ENCODE data around the gene CCDC198. TPM values are rescaled to one million over a fixed set of nuclear protein-coding genes. Genes with fewer than 3 reads are reported as not detected.

CCDC198 gene
- total and polyA plus RNA-seq, 2 donors (not counting 1 experiment from before 2014, with no cell fraction given), result not detected

DNA sequence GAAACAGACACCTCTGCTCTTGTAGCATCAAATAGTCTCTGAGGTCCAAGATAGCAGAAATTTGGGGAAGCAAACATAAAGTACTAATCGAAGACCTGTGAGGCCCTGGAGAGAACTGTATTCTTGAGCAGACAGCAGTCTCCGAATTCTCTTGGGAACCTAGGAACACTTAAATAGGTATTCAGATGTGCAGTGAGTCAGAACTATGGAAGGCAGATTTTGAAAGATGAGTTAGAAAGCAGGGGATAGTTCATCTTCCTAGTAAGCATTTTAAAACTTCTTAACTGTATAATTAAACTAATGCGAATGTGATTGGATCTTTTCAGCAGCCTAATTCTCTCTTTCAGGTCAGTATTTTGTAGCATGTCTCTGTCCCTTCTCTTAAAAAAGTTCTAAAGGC is 72.7 kb downstream of the CCDC198 start:
- Mint-ChIP-seq H3K9me3 (ENCODE audit: insufficient read depth) (no peaks in the 10 kb centered on the region), H3K4me3 (no peak overlapping the region), H3K27ac (no peak overlapping the region), H3K4me1 (no peaks in the 10 kb centered on the region), H3K27me3 (peaks cover 4% of the 10 kb centered on the region)
- intact Hi-C loops (cut with micrococcal nuclease), result no loop called here
- H4K20me1 ChIP-seq (ENCODE audit: control insufficient read depth, insufficient read depth, low read length, poor library complexity, severe bottlenecking), result no peaks in the 10 kb centered on the region
- H2AFZ ChIP-seq (ENCODE audit: insufficient read depth, low read depth, low read length, poor library complexity, severe bottlenecking), result no peak overlapping the region
- H3K4me3 ChIP-seq (ENCODE audit: control extremely low read depth in 1 of 5, extremely low read depth in 1 of 5, insufficient read depth in 1 of 5, low read depth in 2 of 5, low read length in 4 of 5), result no peak overlapping the region
- POLR2A ChIA-PET, result no interaction called here
- H3K4me1 ChIP-seq (ENCODE audit: control insufficient read depth in 2 of 2, insufficient read depth in 2 of 2, low read length in 2 of 2), result no peaks in the 10 kb centered on the region
- CTCF ChIA-PET, result no interaction called here
- H3K9me3 ChIP-seq (ENCODE audit: control extremely low read depth in 1 of 3, control insufficient read depth in 2 of 3, insufficient read depth in 1 of 3, low read length in 2 of 3), result no peaks in the 10 kb centered on the region
- no peaks in the 10 kb centered on the region for H3K36me3 ChIP-seq (replicated peaks in 1 of 2; ENCODE audit: control extremely low read depth in 1 of 2, control insufficient read depth in 1 of 2, extremely low read depth in 1 of 2, insufficient read depth in 2 of 2, low read length in 1 of 2)
- WGBS (ENCODE audit: insufficient coverage), result no CpG with 5 or more reads among the region's 3 CpGs
- no peaks in the 10 kb centered on the region for H3K27me3 ChIP-seq (replicated peaks in 1 of 4; ENCODE audit: control extremely low read depth in 1 of 4, control insufficient read depth in 3 of 4, insufficient read depth in 4 of 4, low read length in 3 of 4)
- H3K79me2 ChIP-seq (ENCODE audit: control insufficient read depth, insufficient read depth, low read length), result no peaks in the 10 kb centered on the region
- H3K27ac ChIP-seq (ENCODE audit: low read length in 2 of 2), result no peak overlapping the region
- ATAC-seq (ENCODE audit: low read depth) (no peak), DNase-seq (no peak)
- TF ChIP-seq, protein P1, sequence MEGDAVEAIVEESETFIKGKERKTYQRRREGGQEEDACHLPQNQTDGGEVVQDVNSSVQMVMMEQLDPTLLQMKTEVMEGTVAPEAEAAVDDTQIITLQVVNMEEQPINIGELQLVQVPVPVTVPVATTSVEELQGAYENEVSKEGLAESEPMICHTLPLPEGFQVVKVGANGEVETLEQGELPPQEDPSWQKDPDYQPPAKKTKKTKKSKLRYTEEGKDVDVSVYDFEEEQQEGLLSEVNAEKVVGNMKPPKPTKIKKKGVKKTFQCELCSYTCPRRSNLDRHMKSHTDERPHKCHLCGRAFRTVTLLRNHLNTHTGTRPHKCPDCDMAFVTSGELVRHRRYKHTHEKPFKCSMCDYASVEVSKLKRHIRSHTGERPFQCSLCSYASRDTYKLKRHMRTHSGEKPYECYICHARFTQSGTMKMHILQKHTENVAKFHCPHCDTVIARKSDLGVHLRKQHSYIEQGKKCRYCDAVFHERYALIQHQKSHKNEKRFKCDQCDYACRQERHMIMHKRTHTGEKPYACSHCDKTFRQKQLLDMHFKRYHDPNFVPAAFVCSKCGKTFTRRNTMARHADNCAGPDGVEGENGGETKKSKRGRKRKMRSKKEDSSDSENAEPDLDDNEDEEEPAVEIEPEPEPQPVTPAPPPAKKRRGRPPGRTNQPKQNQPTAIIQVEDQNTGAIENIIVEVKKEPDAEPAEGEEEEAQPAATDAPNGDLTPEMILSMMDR (IDR thresholded peaks at IDR 0.05), result no peak
- no peak for TF ChIP-seq EZH2 (IDR thresholded peaks at IDR 0.05; ENCODE audit: borderline replicate concordance, insufficient read depth, low read depth, low read length, poor library complexity, severe bottlenecking)
- H3K9ac ChIP-seq (ENCODE audit: low read length), result no peak overlapping the region
- no peak overlapping the region for H3K4me2 ChIP-seq (replicated peaks; ENCODE audit: low read depth, low read length, poor library complexity, severe bottlenecking)

DNA sequence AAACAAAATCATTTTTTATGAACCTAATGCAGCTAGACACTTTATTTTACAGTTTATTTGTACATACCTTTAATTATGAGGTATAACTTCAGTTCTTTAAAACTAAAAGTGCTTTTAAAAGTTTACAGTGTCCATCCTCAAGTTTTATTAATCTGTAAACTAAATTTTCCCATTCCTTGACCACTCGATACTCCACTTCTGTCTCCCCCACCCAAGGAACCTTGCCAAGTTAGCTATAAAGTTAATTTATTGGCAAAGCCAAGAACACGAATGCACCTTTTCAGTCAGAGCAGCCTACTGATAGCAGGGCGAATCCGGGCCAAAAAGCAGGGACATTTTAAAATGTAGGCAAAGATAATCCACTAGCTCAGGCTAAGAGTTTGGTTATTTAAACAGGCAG is 73.6 kb downstream of the CCDC198 start:
- no peaks in the 10 kb centered on the region for H3K9me3 ChIP-seq (ENCODE audit: control extremely low read depth in 1 of 3, control insufficient read depth in 2 of 3, insufficient read depth in 1 of 3, low read length in 2 of 3)

More for the DNA sequence above, 73.6 kb downstream of the CCDC198 start:
- no peaks in the 10 kb centered on the region for H3K36me3 ChIP-seq (replicated peaks in 1 of 2; ENCODE audit: control extremely low read depth in 1 of 2, control insufficient read depth in 1 of 2, extremely low read depth in 1 of 2, insufficient read depth in 2 of 2, low read length in 1 of 2)
- ATAC-seq (ENCODE audit: low read depth), result no peak
- no peak overlapping the region for H3K4me3 ChIP-seq (ENCODE audit: control extremely low read depth in 1 of 5, extremely low read depth in 1 of 5, insufficient read depth in 1 of 5, low read depth in 2 of 5, low read length in 4 of 5)
- H3K4me2 ChIP-seq (replicated peaks; ENCODE audit: low read depth, low read length, poor library complexity, severe bottlenecking), result no peak overlapping the region
- CTCF ChIA-PET, result no interaction called here
- H3K9ac ChIP-seq (ENCODE audit: low read length), result no peak overlapping the region
- Mint-ChIP-seq H3K4me1 (no peaks in the 10 kb centered on the region), H3K27ac (no peak overlapping the region), H3K4me3 (no peak overlapping the region), H3K9me3 (ENCODE audit: insufficient read depth) (no peaks in the 10 kb centered on the region), H3K27me3 (peaks cover 4% of the 10 kb centered on the region)
- H3K79me2 ChIP-seq (ENCODE audit: control insufficient read depth, insufficient read depth, low read length), result no peaks in the 10 kb centered on the region
- TF ChIP-seq, protein P1 (IDR thresholded peaks at IDR 0.05), result no peak
- TF ChIP-seq EZH2 (IDR thresholded peaks at IDR 0.05; ENCODE audit: borderline replicate concordance, insufficient read depth, low read depth, low read length, poor library complexity, severe bottlenecking), result no peak
- no peak for DNase-seq
- no peaks in the 10 kb centered on the region for H3K27me3 ChIP-seq (replicated peaks in 1 of 4; ENCODE audit: control extremely low read depth in 1 of 4, control insufficient read depth in 3 of 4, insufficient read depth in 4 of 4, low read length in 3 of 4)
- H3K27ac ChIP-seq (ENCODE audit: low read length in 2 of 2), result no peak overlapping the region
- no peaks in the 10 kb centered on the region for H3K4me1 ChIP-seq (ENCODE audit: control insufficient read depth in 2 of 2, insufficient read depth in 2 of 2, low read length in 2 of 2)
- WGBS (ENCODE audit: insufficient coverage), result 87% methylated on average over 2 of the region's 4 CpGs
- H4K20me1 ChIP-seq (ENCODE audit: control insufficient read depth, insufficient read depth, low read length, poor library complexity, severe bottlenecking), result no peaks in the 10 kb centered on the region
- H2AFZ ChIP-seq (ENCODE audit: insufficient read depth, low read depth, low read length, poor library complexity, severe bottlenecking), result no peak overlapping the region
- POLR2A ChIA-PET, result no interaction called here
- intact Hi-C loops (cut with micrococcal nuclease), result no loop called here

Other genes starting within 250 kb of the CCDC198 start
- gene EXOC5, start 225.0 kb downstream of the CCDC198 start, total RNA-seq, result 56.6 and 60.0 TPM in 2 replicates
- gene EXOC5, start 225.0 kb downstream of the CCDC198 start, polyA plus RNA-seq, result 5.4 and 9.8 TPM in 2 replicates
- 53.6 and 54.9 TPM in 2 replicates for gene AP5M1, start 224.9 kb downstream of the CCDC198 start, total RNA-seq
- gene AP5M1, start 224.9 kb downstream of the CCDC198 start, polyA plus RNA-seq, result 14.5 and 16.4 TPM in 2 replicates
- gene NAA30, start 103.3 kb downstream of the CCDC198 start, total RNA-seq, result 13.3 and 14.7 TPM in 2 replicates
- gene NAA30, start 103.3 kb downstream of the CCDC198 start, polyA plus RNA-seq, result 2.8 and 6.4 TPM in 2 replicates

Measured in B cell (primary cell).